Activated CD4-positive, CD25-positive, alpha-beta regulatory T cell treated with anti-CD3 and anti-CD28 coated beads, Interleukin-2, amount 50 U/mL, for 72 hours (primary cell): Measurements from ENCODE around the gene MPP1.

ENCODE experiments used
- DNase-seq: peaks from one replicate; pipeline ENCODE4 v3.0.0; 2021

MPP1 gene

DNA sequence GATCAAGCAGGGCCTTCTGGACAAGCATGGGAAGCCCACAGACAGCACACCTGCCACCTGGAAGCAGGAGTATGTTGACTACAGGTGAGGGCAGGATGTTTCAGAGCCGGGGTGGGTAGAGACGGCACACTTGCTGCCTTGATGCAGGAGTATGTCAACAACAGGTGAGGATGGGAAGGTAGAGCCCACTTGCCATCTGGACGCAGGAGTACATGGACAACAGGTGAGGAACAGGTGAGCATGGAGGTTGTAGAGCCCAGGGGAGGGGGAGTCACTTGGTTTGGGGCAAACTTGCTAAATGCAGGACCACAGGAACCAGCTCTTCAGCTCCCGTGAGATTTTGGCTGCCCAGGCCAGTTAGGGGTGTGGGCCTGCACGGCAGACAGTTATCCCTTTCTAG, 30.7 kb downstream of the MPP1 start:
- DNase-seq = no peak

DNA sequence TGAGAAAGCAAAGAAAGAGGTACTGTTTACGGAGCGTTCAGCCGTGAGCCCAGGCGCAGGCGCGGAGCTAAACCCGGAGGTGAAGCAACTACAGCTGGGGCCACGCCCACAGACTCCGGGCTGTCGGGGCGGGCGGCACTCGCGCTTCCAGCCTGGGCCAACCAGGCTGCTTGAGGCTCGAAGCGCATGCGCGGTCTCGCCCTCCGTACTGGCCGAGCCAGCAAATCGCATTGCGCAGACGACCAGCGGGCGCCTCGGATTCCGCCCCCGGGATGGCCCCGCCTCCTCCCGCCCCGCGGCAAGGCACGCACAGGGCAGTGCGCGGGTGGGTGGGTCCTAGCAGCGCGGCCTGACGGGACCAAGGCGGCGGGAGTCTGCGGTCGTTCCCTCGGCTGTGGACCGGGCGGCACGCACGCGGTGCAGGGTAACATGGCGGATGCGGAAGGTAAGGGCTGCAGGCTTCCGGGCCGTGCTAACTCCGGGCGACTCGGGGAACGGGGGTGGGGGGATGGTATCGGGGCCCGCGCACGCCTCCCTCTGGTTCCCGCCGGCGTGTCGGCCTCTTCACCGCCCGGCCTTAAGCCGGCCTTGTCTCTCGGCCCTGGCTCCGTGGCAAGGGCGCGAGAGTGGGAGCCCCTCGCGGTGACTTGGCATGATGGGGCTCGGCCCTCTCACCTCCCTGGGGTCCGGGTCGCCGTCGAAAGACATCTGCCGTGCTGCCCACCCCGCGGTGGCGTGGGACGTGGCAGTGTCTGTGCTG, 42.6 kb downstream of the MPP1 start, which contains the start of gene DKC1:
TSS of gene DKC1 (plus strand) at position 328 of the 760 bp plus-strand sequence. CDS start at position 430, 102 bp downstream.
- peak; percentile 92 for DNase-seq

DNA sequence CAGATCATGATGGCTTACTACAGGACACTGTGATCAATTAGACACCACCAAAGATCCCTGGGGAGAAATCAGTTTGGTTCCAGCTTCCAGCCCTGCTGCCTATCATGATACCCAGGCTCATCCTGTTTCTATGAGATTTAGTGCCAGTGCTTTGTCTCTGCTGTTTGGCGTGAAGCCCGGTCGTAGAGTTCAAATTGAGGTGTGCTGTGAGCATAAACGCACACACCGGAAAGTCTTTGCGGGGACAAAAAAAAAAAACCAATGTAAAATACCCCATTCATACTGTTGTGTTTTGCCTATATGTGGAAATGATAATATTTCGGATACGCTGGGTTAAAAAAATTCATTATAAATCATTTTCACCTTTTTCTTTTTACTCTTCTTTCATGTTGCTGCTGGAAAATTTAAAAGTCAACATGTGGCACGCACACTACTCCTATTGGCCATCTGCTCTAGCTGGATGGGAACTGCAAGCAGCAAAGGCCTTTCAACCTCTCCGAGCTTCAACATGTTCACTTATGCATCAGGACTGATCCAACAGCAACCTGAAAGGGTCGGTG, 43.2 kb downstream of the MPP1 start:
- DNase-seq = no peak

DNA sequence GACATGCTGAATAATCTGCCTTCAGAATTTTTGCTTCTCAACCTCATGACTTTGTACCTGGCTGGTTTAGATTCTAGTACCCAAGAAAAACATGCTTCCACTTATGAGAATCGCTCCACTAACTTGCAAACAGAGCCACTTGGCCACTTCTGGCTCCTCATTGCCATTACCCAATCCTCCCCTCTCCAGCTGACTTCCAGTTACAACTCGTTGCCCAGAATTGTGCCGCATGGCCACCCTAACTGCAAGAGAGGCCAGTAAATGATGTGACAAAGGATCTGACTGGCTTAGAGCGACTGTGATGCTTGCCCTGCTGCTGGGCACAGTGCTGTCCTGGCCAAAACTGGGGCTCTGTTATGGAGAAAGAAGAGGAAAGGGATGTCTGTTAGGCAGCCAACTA, 46.6 kb downstream of the MPP1 start:
- no peak for DNase-seq

DNA sequence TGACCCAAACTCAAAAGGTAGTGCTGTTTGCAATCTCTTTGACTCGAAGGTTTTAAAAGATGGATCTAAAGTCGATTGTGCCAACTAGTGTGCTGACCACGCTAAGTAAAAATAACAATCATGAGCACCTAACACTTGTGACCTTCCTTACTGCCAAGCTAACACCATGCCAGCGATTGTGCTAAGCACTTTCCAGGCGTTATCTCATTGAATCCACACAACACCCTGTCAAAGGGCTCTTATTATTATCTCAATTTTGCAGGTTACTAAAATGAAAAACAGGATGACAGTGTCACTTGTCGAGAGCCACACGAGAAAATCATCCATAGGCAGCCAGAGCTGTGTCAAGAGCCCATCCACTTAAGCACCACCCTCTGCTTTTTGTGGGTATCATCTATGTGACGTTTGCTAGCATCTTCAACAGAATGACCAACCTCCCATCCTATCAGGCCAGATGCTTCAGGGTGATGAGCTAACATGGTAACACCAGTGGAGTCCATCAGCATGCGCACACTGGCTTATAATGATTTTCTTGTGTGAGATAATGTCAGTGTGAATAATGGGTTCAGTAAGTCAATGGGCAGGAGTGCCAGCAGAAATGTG, 53.5 kb downstream of the MPP1 start:
- DNase-seq = no peak

DNA sequence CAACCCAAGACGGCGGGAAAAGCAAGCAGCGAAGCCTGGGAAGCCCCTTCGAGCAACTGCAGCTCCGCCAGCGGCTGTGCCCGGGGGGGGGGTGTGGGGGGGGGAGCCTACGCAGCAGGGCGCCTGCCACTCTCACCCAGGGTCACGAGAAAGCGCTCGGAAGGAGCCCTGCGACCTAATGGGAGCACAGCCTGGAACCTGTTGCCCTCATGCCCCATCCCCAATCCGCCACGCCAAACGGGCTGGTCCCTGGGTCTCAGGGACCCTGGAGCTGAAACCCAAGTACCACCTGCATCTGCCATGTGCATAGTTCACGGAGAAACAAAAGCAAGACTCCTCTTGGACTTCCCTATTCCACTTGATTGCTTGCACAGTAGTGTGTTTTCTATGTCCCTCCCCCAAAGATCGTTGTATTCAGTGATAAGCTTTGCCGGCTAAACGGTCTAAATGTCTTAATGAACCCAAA, 54.0 kb downstream of the MPP1 start:
- no peak for DNase-seq

DNA sequence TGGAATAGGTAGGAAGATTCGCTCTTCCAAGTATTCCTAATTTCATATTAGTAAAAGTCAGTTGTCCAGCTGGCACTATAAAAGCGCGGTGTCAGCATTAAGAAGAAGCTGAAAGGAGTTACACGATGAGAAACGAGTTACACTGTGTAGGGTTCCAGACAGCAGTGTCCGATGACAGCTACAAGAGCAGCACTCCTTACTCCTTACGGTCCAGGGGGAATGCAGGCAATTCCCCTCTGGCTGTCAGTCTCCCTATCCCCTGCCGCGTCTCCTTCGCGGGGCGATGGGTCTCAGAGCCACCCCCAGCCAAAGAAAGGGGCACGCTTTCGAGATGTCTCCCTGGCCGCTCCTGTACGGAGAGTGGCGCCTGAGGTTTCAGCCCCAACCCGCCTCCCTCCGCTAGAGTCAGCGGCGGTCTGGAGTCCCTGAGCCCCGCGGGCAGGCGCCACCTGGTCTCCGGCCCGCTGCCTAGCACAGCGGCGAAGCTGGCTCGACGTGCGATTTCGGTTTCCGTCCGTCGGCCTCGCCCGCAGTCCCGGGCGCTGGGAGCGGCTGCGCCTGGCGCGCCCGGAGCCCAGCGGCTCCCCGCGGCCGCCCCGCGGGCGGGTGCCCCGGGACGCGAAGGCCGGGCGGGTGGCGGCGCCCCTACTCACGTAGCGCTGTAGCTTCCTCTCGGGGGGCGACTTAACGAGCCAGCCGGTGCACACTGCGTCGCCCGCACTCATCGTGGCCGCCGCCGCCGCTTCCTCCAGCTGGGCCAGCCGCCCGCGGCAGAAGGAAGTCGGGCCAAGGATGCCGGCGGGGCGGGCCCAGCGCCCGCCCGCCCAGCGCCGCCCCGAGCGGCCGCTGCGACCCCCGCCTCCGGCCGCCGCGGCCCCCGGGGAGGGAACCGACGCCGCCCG, 54.7 kb downstream of the MPP1 start, which contains the start of gene GAB3:
TSS of gene GAB3 (minus strand) at position 777 of the 902 bp plus-strand sequence. CDS start at position 725, 52 bp downstream.
- peak; percentile 56 for DNase-seq

DNA sequence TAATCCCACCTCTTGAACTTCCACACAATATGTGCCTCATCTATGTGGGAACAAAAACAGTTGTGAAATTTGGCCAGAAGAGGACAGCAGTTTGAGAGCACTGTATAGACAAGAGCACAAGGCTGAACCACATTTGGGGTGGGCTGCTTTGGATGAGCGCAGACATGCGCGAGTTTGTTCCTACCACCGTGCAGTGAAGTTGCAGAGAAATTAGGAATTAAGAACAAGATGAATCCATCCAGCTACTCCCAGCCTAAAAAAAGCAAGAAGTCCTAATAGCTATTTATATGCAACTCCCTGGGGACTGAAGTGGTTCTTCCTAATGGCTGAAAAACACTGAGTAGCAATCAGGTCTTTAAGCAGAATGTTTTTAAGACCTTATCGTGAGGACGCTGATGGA, 55.4 kb downstream of the MPP1 start:
- no peak for DNase-seq

DNA sequence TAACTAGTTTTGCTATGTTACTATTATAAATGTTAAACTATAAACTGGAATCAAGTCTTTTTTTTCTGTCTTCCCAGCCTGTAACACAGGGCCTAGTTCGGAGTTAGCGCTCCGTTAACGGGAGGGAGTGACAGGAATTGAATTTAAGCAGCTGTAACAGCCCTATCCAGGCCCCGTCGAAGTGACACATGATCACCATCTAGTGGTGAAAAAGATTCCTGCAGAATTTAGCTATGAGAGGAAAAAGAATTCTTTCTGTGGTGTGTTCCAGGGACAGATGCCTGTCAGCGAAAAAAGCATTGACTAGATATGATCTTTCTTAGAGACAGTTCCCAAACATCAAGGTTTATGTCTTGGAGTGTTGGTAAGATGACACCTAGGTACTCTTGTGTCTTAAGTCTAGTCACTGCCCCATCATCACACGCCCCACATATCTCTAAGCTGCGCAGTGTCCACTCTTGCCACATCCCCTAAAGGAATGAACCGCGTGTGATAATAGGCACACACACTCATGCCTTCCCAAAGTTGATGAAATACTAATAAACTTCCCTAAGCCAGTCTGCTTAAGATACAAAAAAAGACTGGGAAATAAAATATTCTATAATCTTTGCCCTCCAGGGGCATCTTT, 56.5 kb downstream of the MPP1 start:
- DNase-seq = no peak

DNA sequence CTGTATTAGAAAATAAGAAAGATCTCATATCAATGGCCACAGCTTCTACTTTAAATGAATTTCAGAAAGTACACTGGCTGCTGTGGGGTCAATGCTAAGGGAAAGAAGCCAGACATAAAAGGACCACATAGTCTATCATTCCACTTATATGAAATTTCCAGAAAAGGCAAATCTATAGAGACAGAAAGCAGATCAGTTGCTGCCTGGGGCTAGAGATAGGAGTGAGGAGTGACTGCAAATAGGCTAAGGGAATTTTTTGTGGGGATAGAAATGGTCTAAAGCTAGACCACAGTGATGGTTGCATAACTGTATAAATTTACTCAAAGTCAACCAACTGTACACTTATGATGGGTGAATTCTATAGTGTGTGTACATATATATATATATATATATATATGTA, 62.7 kb downstream of the MPP1 start:
- DNase-seq = no peak

DNA sequence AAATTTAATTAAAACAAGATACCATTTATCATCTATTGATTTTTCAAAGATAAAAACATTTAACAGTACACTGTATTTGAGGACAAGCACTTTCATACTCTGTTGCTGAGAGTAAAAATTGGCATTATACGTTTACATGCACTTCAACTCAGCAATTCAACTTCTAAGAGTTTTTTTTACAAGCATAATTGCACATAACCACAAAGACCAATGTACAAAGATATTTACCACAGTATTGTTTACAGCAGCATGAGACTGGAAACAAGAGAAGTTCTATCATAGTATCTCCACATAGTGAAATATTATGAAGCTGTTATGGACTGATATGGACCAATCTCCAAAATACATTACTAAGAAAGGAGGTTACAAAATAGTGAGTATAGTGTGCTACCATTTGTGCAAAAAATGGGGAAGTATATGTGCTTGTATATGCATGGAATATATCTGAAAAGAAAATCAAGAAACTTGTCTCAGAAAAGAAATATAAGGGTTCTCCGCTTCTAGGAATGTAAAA, 65.3 kb downstream of the MPP1 start:
- no peak for DNase-seq

DNA sequence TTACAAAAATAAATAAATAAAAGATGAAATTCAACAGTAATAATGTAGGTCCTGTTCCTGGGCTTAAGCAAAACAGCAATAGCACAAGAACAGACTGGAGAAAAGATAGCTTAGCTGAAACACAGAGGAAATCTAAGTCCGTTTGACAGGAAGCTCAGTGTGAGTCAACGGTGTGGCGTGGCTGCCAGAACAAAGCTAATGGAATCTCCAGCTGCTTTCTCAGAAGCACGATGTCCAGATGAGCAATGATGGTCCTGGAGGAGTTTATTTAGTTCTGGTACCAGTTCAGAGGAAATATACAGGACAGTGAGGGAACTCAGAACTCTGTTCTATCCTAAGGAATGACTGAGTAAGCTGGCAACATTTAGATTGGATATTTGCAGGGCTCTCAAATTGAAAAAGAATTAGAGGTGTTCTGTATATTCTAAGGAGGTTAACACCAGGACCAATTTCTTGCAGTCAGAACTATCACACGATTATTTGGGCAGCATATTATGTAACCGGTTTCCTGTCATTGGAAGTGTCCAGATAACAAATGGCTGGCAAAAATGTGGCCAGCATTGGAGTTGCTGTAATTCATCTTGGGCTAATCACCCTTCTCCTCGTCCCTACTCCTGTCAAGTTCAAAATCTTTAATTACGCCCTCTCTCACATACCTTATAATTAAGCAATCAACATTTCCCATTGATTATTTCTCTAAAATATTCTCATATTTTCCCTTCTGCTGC, 67.1 kb downstream of the MPP1 start:
- DNase-seq = no peak

DNA sequence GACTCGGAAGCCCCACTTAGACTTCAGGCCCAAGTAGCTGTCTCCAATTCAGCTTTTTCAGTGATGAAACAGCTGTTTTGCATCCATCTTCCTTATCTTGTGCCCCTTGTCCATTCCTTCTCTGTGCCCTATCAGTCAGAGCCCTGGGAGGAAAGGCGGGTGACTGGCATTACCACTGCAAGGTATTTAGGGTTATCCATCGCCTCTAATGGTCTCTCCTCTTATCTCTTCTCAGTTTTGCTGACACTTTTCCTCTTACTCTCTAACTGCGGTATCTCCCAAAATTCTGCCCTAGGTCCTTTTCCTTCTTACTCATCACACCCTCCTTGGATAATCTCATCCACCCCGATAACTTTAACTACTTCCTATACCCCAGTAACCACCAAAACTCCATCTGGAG, 68.1 kb downstream of the MPP1 start:
- DNase-seq = no peak

DNA sequence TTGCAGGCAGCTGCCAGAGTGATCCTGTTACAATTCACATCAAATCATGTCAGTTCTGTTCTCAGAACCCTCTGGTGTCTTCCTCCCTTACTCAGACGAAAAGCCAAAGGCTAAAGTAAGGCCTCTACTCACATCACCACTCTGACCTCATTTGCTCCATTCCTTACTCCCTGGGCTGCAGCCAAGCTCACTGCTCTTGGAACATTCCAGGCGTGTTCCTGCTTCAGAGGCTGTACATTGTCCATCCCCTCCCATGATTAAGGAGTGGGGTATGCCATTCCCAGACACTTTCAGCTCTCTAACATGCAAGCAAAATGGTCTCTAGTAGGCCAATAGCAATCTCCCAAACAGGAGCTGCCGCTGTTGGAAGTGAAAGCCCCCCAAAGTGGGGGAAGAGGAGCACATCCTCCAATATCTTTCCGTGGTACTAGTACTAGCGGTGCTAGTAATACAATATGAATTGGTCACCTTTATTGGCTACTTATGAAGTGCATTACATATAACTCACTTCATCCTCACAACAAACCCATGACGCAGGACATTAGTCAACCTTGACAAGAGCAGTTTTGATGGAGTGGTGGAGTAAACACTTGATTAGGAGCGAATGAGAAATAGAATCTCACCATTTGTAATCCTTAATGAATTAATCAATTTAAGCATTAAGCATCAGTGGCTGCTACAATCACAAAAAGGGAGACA, 69.4 kb downstream of the MPP1 start:
- no peak for DNase-seq

DNA sequence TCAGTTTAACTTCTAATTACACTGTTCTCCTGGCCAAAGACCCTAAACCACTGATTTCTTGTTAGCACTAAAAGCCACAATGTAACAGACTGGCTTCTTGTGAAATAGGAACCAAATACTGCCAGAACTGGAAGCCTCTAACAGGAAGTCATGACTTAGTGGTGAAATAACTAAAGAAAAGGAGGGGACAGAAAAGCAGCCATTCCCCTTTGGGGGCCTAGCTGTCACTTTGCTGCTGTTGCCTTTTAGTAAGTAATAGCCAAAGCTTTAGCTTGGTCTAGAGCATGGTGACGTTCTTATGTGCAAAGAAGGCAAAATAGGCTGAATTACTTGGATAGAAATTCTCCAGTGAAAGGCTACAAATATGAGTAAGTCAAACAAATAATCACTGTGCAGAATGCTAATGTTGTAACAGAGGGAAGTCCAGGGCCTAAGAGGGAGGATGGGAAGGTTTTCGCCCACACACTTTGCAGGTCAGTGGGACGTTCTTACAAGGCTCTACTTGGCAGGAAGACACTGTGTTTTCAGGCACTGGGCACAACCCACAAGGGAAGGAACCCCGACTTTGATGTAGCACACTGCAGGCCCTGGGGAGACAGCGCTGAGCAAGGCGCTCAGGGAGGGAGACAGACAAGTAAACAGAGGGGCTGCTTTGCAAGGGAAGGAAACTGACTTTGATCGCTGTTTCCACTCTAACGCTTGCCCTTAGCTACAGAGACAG, 71.1 kb downstream of the MPP1 start:
- DNase-seq = no peak

DNA sequence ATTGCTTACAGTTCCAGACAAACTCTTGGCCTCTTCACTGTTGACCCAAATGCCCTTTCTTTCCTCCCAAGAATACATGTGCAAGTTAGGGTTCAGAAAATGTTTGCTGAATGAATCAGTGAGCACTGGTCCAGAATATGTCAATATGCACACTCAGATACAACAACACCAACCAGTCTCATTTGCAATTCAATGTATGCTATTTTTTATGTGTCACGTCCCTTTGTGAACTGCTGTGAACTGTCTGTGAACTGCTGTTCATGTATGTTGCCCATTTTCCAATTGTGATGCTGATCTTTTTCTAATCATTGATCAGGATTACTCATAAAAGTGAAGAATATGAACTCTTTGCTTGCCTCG, 72.2 kb downstream of the MPP1 start:
- no peak for DNase-seq

DNA sequence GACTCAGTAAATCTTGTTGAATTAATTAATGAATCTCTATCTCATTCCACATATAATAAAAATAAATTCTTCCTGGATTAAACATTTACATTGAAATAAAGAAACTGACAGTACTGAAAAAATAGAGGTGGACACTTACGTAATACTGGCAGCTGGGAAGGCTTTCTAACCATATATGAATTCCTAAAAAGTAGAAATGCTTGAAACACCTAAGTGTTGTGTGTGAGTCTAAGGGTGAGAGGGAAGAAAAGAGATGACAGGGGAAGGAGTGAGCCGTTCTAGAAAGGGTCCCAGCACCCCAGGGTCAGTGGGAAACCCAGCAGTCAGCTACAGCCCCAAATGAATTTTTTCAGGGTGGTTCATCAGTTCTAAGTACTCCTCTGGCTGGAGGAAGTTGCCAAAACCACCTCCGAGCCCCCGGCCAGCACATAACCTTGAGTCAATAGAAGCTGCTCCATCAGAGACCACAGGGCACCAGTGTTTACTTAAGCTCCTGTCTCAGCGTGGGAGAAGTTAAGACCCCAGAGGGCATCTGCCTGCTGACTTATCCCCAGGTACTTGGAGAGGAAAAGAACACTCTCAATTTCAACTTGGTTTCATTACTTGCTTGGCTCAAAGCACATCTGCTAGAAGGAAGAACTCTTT, 72.7 kb downstream of the MPP1 start:
- no peak for DNase-seq

DNA sequence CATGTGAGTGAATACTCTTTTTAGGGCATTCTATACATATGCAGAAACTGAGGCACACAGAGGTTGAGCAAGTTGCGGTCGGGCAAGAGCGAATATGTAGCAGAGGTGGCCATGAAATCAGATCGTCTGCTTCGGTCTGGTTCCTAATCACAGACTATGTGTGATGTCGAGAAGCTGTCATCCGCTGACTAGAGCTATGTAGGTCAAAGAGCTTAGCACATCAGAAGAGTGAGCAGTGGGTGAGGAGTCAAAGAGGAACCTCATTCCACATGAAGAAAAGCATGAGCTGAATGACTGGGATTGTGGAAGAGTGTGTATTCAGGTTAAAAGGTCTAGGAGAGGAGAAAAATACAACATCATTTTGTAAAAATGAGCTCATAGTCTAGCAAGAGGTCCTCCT, 73.4 kb downstream of the MPP1 start:
- no peak for DNase-seq

DNA sequence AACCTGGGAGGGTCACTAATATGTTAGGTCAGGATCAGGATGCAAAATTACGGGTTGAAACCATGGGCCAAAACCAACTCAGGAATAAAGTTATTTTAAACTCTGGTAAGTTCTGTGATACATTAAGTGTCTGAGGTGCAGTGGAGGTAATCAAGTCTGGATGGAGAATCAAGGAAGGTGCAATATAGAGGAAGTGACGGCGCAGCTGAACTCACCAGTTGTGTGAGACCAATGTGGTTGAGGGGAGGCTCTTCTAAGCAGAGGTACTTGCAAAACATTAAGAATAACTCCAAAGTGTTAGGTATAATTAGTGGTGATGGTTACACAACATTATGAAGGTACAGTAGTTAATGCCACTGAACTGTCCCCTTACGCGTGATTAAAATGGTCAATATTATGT, 74.1 kb downstream of the MPP1 start:
- no peak for DNase-seq
